Measurements from ENCODE around the gene POLE. TPM values are rescaled to one million over a fixed set of nuclear protein-coding genes. Genes with fewer than 3 reads are reported as not detected.
A peak's percentile ranks its signal among the peaks of the same experiment; 100 is the strongest.

POLE gene
- total RNA-seq, 2 donors from 2014 or later: 125 to 154 TPM

- H3K27me3 Mint-ChIP-seq: no peaks in the 10 kb centered on the region
- H3K4me3 Mint-ChIP-seq: no peak overlapping the region
Observed at GRCh38 chr12:132659146-132659545, 28.0 kb downstream of the POLE start.

GRCh38 chr12:132658149-132658894 lies 28.8 kb downstream of the POLE start:
- H3K9me3 Mint-ChIP-seq: no peaks in the 10 kb centered on the region
- no peak overlapping the region for H3K4me3 Mint-ChIP-seq
- no peaks in the 10 kb centered on the region for H3K27me3 Mint-ChIP-seq
- H3K27ac Mint-ChIP-seq: no peak overlapping the region
- no peak for ATAC-seq (replicated peaks)
- H3K36me3 Mint-ChIP-seq (ENCODE audit: low read depth): peaks cover 100% of the 10 kb centered on the region
- H3K4me1 Mint-ChIP-seq: no peaks in the 10 kb centered on the region

More at GRCh38 chr12:132659146-132659545, 28.0 kb downstream of the POLE start:
- H3K36me3 Mint-ChIP-seq (ENCODE audit: low read depth): peaks cover 100% of the 10 kb centered on the region
- ATAC-seq (replicated peaks): no peak
- no peaks in the 10 kb centered on the region for H3K4me1 Mint-ChIP-seq
- H3K27ac Mint-ChIP-seq: no peak overlapping the region
- H3K9me3 Mint-ChIP-seq: no peaks in the 10 kb centered on the region

- Mint-ChIP-seq H3K27ac (no peak overlapping the region), H3K4me3 (no peak overlapping the region), H3K27me3 (no peaks in the 10 kb centered on the region), H3K4me1 (no peaks in the 10 kb centered on the region), H3K36me3 (ENCODE audit: low read depth) (peaks cover 100% of the 10 kb centered on the region), H3K9me3 (no peaks in the 10 kb centered on the region)
- ATAC-seq (replicated peaks): no peak
Observed at GRCh38 chr12:132657004-132657727, 30.0 kb downstream of the POLE start.

DNA sequence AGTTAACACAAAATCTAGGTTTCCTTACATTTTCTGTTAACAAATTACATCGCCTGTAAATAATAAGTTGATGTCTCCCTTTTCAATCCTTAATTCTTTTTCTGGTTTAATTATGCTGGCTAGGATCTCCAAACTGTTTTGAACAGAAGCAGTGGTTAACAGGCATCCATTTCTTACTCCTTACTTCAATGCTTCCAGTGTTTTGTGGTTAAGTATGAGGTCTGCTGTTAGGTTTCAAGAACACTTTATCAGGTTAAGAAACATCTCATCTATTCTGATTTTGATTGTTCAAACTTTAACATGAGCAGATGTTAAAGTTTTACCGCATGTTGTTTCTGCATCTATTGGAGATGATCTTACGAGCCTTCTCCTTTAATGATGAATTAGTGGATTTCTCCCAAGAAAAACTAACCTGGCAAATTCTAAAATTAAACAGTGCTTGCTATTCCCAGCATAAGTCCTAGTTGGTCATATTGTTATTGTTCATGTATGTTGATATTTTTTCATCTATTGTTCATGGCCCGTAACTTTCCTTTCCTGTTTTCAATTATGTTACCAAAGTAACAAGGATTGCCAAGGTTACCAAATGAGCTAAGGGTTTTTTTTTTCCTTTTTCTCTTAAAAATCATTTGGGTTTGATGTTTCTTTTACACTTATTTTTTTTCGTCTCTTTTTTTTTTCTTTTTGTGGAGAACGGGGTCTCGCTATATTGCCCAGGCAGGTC lies 33.4 kb downstream of the POLE start:
- Mint-ChIP-seq H3K27ac (no peak overlapping the region), H3K27me3 (no peaks in the 10 kb centered on the region), H3K4me1 (no peaks in the 10 kb centered on the region), H3K36me3 (ENCODE audit: low read depth) (peaks cover 99% of the 10 kb centered on the region), H3K4me3 (no peak overlapping the region), H3K9me3 (no peaks in the 10 kb centered on the region)
- no peak for ATAC-seq (replicated peaks)

DNA sequence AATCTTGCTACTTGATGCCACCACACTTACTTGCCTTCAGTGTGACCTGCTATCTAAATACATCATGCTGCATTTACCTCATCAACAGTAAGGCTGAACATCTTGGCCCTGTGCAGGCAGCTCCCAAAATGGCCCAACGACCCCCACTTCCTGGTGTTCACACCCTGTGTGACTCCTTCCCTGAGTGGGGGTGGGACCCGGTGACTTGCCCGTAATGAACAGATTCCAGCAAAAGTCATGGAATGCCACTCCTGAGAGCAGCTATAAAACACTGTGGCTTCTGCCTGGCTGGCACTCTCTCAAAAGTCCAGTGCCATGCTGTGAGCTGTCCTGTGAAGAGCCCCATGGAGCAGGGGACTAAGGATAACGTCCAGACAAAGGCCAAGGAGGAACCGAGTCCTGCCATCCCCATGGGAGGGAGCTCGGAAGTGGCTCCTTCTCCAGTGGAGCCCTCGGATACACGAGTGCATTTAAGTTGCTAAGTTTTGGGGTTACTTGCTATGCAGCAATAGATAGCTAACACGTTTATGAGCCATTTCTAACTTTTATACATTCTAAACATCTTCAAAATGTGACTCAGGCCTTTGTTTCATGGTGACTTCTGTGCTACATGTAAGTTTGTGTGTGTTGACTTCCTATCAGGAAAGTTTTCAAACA lies 35.6 kb downstream of the POLE start:
- H3K27ac Mint-ChIP-seq: no peak overlapping the region
- H3K9me3 Mint-ChIP-seq: no peaks in the 10 kb centered on the region
- H3K4me1 Mint-ChIP-seq: no peaks in the 10 kb centered on the region
- no peaks in the 10 kb centered on the region for H3K27me3 Mint-ChIP-seq
- ATAC-seq (replicated peaks): no peak
- peaks cover 99% of the 10 kb centered on the region for H3K36me3 Mint-ChIP-seq (ENCODE audit: low read depth)
- no peak overlapping the region for H3K4me3 Mint-ChIP-seq

DNA sequence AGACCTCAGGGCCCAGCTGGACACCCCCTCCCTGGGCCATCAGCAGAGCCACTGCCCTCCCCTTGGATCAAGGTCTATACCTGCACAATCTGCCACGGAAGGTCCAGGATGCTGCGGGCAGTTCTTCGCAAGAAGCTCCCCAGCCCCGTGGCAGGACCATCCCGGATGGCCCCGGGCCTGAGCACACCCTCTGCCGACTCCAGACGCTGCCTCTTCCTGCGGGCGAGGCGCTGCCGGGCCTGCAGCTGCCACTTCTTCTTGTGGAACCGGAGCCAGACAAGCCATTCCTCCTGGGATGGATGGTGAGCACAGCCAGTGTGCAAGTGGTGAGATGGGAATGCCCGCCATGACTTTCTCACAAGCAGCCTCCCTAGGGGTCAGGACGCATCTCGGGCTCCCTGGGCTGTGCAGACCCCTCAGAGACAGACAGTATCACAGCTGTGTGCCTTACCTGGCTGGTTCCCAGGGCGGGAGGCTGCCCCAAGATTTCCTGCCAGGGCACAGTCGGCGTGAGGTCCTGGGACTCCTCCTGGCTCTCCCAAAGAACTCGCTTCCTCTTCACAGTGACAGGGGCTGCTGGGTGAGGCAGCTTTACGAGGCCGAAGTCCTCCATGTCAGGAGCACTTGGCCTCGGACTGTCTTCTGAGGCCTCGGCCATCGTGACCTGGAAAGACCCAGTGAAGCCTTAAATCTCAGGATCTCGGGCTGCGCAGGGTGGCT lies 37.8 kb downstream of the POLE start:
- no peaks in the 10 kb centered on the region for H3K27me3 Mint-ChIP-seq
- no peak overlapping the region for H3K27ac Mint-ChIP-seq
- no peak for ATAC-seq (replicated peaks)
- no peak overlapping the region for H3K4me3 Mint-ChIP-seq
- H3K9me3 Mint-ChIP-seq: no peaks in the 10 kb centered on the region
- peaks cover 95% of the 10 kb centered on the region for H3K36me3 Mint-ChIP-seq (ENCODE audit: low read depth)
- no peaks in the 10 kb centered on the region for H3K4me1 Mint-ChIP-seq

DNA sequence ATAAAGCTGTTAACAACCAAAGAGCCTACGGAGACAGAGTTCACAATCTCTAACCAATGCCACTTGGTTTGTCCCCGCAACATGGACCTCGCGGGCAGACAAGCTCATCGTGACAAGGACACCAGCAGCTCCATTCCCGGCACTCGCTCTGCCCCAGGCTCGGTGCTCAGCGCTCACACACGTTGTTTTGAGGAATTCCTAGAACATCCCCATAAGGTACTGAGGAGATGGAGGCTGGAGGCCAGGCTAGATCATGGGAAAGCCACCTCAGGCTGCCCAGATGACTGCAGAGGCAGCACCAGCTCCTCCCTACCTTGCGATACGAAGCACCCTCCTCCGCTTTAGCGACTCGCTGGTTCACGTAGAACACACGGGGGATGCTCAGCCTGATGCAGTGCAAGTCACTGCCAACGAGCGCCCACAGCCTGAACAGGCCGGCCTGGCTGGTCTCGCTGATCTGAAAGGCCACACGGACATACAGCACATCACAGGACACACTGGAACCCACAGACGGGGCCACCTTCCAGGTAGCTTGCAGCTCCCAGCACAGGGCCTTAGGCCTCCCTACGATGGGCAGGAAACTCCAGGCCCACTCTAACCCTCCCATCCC lies 38.4 kb downstream of the POLE start:
- no peaks in the 10 kb centered on the region for H3K9me3 Mint-ChIP-seq
- peaks cover 94% of the 10 kb centered on the region for H3K36me3 Mint-ChIP-seq (ENCODE audit: low read depth)

DNA sequence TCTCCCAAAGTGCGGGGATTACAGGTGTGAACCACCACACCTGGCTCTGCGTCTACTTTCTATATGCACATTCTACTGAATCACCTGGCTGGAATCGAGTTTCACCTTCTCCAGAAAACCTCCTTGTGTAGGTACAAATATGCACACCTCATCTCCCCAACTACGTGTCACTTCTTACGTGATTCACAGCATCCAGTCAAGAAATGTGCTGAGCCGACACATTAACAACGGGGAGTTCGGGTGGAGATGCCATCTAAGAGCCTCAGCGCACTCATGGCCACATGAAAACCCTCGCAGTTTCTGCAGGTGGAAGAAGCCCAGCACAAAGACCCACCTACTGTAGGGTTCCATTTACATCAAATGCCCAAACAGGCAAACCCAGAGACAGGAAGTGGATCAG lies 39.3 kb downstream of the POLE start:
- Mint-ChIP-seq H3K4me3 (no peak overlapping the region), H3K9me3 (no peaks in the 10 kb centered on the region), H3K4me1 (no peaks in the 10 kb centered on the region), H3K27me3 (no peaks in the 10 kb centered on the region), H3K27ac (no peak overlapping the region), H3K36me3 (ENCODE audit: low read depth) (peaks cover 92% of the 10 kb centered on the region)
- ATAC-seq (replicated peaks): no peak

More for the DNA sequence above, 38.4 kb downstream of the POLE start:
- ATAC-seq (replicated peaks): no peak
- Mint-ChIP-seq H3K4me1 (no peaks in the 10 kb centered on the region), H3K27ac (no peak overlapping the region), H3K4me3 (no peak overlapping the region), H3K27me3 (no peaks in the 10 kb centered on the region)

GRCh38 chr12:132646850-132647249 lies 40.3 kb downstream of the POLE start:
- no peak overlapping the region for H3K4me3 Mint-ChIP-seq
- H3K4me1 Mint-ChIP-seq: no peaks in the 10 kb centered on the region
- no peaks in the 10 kb centered on the region for H3K9me3 Mint-ChIP-seq
- H3K36me3 Mint-ChIP-seq (ENCODE audit: low read depth): peaks cover 92% of the 10 kb centered on the region
- H3K27me3 Mint-ChIP-seq: no peaks in the 10 kb centered on the region
- ATAC-seq (replicated peaks): peak; percentile 53
- H3K27ac Mint-ChIP-seq: no peak overlapping the region

DNA sequence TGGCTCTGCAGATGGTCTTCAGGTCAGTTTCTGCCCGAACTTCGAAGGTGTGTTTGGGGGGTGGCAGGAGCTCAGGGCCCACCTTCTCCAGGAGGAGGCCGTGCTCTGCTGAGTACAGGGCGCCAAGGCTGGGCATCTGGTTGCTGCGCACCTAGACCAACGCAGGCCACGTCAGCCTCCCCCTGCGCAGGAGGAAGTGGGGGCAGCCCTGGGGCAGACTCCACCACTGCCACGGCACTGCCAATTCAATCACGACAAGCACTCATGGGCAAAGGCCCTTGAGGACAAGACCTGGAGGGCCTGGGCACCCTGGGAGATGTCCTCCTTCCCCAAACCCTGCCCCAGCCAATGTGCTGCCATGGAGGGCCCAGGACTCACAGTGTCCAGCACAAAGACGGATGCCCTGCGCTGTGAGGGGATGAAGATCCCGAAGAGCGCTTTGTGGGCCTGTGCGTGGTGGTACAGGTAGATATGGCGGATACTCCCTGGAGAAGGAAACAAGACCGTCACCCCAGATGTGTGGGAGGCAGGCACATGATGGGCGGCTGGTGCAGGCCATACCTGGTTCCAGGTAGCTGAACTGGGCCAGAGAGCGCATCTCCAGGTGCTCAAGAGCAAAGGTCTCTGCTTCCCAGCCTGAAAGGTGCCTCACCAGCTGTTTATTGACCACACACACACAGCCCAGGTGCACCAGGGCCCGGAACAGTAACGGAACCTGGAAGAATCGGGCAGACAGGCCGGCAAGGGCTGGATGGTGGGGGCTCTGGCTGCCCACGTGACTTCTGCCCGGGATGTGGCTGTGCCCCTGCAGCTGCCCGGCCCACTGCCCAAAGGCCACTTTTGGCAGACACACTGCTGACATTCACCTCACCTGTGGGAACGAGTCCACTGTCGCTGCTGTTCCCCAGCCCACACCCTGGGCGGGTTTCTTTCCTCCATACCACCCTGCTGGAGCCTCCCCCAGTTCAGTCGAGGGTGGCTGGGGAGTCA lies 44.0 kb downstream of the POLE start:
- no peaks in the 10 kb centered on the region for H3K9me3 Mint-ChIP-seq
- H3K4me3 Mint-ChIP-seq: no peak overlapping the region
- peaks cover 92% of the 10 kb centered on the region for H3K36me3 Mint-ChIP-seq (ENCODE audit: low read depth)
- H3K27ac Mint-ChIP-seq: no peak overlapping the region
- ATAC-seq (replicated peaks): no peak
- no peaks in the 10 kb centered on the region for H3K27me3 Mint-ChIP-seq
- H3K4me1 Mint-ChIP-seq: no peaks in the 10 kb centered on the region

DNA sequence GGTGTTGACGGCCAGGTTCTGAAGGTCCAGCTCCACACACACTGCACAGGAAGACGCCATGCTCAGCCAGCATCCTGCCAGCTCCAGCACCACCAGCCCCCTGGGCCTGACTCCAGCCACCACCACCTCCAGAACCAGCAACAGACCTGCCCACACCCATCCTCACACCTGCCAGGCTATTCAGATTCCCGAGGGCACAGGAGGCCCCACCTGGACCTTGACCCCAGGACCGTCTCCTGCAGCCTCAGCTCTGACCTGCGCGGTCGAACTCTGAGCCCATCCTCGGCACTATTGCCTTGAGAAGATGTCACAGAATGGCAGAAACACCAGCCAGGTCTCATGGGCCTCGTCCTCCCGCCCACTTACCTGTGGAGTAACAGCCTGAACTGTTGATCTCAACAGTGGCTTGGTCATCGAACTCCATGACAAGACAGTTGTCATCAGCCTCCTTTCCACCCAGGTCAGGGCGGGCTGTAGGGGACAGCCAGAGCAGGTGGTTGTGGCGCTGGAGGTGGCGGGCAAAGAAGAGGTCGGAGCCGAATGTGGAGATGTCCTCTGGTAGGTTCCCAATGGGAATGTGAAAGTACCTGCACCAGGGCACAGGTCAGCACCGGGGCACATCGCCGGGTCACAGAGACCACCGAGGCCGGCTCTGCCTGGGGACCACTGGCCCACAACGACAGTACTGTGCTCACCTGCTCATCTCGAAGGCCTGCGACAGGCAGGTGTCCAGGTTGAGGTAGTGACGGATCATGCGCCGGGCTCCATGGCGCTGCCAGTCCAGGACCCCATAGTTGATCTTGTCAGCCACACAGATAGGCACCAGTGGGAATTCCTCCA lies 45.1 kb downstream of the POLE start:
- Mint-ChIP-seq H3K4me1 (no peaks in the 10 kb centered on the region), H3K36me3 (ENCODE audit: low read depth) (peaks cover 92% of the 10 kb centered on the region)

GRCh38 chr12:132640936-132641335 lies 46.2 kb downstream of the POLE start:
- ATAC-seq (replicated peaks): no peak
- H3K36me3 Mint-ChIP-seq (ENCODE audit: low read depth): peaks cover 92% of the 10 kb centered on the region
- H3K9me3 Mint-ChIP-seq: no peaks in the 10 kb centered on the region
- no peak overlapping the region for H3K4me3 Mint-ChIP-seq
- H3K4me1 Mint-ChIP-seq: no peaks in the 10 kb centered on the region
- H3K27me3 Mint-ChIP-seq: no peaks in the 10 kb centered on the region
- H3K27ac Mint-ChIP-seq: no peak overlapping the region

More for the DNA sequence above, 45.1 kb downstream of the POLE start:
- Mint-ChIP-seq H3K27me3 (no peaks in the 10 kb centered on the region), H3K27ac (no peak overlapping the region), H3K4me3 (no peak overlapping the region), H3K9me3 (no peaks in the 10 kb centered on the region)
- no peak for ATAC-seq (replicated peaks)
